Measurements from ENCODE around the gene TPPP2. TPM values are rescaled to one million over a fixed set of nuclear protein-coding genes. Genes with fewer than 3 reads are reported as not detected.

The TPPP2 gene
- total RNA-seq, 1 experiment from 2014 or later, result not detected

GRCh38 chr14:21016413-21017190 is 13.4 kb upstream of the TPPP2 start:
- no peak for DNase-seq (ENCODE audit: low spot score)

- DNase-seq (ENCODE audit: low spot score), result no peak
These were observed 12.3 kb upstream of the TPPP2 start for GRCh38 chr14:21017528-21018245.

DNA sequence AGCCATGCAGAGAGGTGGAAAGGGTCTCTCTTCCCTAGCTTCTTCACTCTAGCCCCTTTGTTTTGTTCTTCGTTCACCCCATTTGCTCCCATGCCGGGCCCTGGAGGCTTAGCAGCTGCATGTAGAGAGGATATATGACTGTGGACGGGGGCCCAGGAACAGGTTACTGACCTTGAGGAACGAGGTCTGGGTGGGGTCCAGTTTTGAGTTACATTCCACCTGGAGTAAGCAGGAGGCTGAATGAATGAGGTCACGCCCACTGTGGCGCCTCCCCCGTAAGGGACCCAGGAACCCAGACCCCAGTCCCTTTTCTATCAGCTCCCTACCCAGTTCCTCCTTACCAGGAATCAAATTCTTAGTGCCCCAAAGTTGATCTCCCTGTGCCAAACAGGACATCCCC is 11.7 kb upstream of the TPPP2 start:
- no peak for DNase-seq (ENCODE audit: low spot score)

GRCh38 chr14:21018781-21019180 is 11.2 kb upstream of the TPPP2 start:
- DNase-seq (ENCODE audit: low spot score), result no peak

- no peak for DNase-seq (ENCODE audit: low spot score)
These were observed 10.7 kb upstream of the TPPP2 start for GRCh38 chr14:21019366-21019765.

GRCh38 chr14:21020977-21021545 is 9.0 kb upstream of the TPPP2 start:
- DNase-seq (ENCODE audit: low spot score), result no peak

DNA sequence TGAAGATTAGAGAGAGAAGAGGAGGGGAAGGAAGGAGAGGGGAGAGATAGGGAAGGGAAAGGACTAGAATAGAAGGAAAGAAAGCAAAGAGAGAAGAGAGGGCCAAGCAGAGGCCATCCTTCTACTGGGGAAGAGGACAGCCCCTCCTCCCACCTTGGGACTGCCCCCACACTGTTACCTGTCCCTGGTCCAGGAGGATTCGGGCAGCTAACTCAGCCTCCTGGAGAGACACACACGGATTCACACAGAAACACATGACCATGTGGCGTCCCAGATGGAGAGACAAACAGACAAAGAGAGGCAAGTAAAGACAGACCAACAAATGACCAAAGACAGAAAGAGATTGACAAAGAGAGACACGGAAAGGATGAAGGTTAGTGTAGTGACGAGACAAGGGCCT is 7.3 kb upstream of the TPPP2 start:
- no peak for DNase-seq (ENCODE audit: low spot score)

DNA sequence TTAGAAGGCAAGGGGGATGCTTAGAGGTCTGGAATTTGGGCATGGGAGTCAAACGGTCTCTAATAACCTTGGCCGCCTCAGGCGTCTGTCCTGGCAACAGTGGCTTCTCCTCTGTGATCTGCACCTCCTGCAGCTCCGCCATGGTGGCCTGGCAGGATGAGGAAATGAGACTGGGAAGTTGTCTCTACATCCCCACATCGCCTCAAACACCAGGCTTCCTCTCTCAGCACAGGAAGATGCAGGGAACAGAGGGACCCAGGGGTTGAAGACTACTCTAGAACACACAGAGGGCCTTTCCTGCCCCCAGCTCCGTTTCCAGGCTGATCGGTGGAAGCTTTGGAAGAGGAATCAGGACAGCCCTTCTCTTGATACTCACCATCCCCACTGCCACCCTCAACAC is 6.8 kb upstream of the TPPP2 start:
- no peak for DNase-seq (ENCODE audit: low spot score)

DNA sequence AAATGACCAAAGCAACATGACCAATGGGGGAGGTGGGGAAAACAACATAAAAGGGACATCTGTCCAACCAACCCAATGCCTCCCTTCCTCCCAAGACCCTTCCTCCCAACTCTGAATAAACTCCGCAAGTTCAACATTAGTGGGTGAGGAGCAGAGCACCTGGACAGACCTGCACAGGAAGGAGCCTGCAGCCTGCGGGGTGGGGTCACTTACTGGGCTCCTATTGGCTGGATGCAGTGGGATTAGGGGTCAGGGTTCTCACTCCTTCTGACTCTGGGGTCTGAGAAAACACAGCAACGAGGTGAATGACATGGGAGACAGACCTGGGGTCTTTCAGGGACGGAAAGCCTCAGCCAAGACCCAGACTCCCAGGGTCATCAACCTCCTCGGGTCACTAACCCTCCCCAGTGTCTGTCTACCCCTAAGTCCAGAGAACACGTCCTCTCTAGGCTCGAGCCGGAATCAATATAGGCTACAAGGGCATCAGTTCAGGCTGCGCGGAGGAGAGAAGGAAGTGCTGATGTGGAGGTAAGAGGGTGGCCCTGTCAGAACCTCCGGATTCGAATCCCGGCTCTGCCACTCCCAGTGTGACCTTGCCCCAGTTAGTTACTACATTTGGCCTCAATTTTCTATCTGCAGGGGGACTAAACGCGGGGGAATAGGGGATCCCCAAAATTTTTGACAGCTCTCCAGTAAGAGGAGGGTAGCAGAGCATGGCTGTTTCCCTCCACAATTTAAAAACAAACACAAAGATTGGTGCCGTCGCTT is 6.0 kb upstream of the TPPP2 start:
- DNase-seq (ENCODE audit: low spot score), result no peak

- DNase-seq (ENCODE audit: low spot score), result no peak
These were observed 5.2 kb upstream of the TPPP2 start, which contains the start of gene NDRG2 for GRCh38 chr14:21024585-21025370. Gene NDRG2, minus strand, starts transcription at chr14:21025061. Its CDS starts 1,746 bp downstream, at chr14:21023315.

DNA sequence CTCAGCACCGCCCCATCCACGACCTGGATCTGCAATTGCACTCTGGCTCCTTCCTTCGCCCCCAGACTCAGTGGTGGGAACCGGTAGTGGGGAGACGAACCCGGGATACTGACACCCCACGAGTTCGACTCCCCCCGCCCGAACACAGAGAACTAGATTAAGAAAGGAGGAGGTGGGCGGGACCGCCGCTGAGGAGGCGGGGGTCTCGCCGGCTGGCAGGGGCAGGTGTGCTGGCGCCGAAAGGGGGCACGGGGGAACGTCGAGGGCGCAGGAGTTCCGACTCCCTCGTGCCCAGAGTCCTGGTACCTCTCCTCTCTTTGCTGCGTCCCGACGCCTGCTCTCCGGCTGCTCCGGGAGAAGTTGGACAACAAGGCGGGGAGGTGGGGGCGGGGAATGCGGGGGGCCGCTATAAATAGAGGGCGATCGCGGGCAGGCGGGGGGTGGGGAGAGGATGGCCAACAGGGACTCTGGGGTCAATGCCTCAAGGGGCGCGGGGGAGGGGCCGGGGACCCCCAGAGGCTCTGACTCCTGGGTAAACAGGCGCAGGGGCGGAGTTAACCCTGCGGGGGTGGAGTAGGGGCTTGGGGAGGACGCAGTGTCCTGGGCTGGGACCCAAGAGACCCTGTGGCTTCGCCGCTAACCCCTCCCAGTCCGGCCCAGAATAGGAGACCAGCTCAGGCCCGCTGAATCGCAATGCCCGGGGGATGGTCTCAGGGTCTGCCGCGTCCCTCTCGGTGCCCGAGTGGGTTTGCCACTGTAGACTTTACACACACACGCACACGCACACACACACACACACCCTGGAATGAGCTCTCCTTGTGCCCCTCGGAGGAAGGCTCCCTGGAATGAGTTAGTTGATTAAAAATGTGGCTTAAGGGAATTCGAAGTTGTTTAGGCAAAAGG is 4.4 kb upstream of the TPPP2 start:
- DNase-seq (ENCODE audit: low spot score), result no peak

GRCh38 chr14:21026274-21026987 is 3.6 kb upstream of the TPPP2 start:
- DNase-seq (ENCODE audit: low spot score), result no peak

DNA sequence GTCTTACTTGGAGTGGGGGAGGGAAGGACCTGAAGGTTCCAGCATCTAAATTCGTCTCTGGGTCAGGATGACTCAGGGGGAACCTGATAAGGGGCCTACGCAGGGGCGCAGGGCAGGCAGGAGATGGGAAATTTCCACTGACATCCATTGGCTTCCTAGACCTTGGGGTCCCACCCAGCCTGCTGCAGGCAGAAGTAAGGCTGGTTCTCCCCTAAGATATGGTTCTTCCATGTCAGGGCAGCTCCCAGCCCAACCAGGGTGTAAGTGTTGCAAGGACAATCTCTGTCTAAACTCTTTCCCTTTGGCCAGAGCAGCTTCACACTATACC is 3.1 kb upstream of the TPPP2 start:
- DNase-seq (ENCODE audit: low spot score), result no peak

GRCh38 chr14:21030531-21030930 is 514 bp downstream of the TPPP2 start:
- DNase-seq (ENCODE audit: low spot score), result no peak

DNA sequence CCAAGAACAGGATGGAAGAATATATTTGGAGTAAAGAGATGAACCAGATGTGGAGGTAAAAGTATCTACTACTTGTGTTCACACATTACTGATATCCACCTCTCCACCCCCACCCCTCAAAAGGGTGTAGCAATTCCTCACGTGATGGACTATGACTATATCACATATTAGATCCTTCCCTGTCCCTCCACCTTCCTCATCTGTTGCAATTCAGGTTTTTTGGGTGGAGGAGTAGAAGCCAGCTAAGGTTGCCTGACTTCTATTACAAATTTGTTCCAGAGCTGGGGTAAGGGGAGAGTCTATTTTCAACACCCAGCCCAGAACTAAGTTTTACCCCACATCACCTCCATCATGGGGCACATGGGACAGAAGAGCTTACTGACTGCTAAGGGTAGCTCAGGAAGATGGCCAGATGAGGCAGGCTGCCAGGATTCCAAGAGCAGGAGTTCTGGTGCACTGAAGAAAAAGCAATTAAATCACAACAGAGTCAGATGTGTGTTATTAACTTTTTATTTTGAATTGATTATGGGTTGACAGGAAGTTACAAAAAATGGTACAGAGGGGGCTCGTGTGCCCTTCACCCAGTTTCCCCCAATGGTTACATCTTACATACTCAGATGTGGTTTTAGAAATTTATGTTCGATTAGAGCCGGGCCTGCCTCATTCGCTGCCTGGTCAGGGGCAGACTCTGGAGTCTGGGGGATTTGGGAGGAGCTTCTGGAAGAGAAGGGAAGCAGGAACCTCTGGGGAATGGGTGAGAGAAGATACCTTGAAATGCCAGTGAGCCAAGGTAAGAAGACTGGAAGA is 2.5 kb downstream of the TPPP2 start:
- DNase-seq (ENCODE audit: low spot score), result no peak

- no peak for DNase-seq (ENCODE audit: low spot score)
These were observed 3.2 kb downstream of the TPPP2 start for GRCh38 chr14:21033133-21033698.

DNA sequence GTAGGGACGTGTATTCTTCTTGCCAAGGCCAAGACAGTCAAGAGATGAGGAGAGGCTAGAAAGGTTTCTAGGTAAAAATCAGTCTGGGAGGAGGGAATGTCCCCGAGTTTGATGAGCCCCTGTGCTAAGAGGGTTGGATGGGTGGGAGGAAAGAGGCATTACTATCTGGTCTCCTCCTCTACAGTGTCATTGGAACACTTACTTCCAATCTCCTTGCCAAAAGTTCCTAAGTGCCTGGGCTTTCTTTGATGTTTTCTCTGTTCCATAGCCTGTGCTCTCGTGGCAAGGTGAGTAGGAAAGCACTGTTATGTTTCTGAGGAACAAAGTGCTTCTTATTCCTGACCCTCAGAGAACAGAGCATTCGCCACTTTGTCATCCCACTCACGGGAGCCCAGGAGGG is 4.7 kb downstream of the TPPP2 start, which contains the start of gene RNASE13:
Gene RNASE13, minus strand, starts transcription at position 101 of the 400 bp plus-strand sequence. CDS start 519 bp downstream, outside the sequence.
- no peak for DNase-seq (ENCODE audit: low spot score)

DNA sequence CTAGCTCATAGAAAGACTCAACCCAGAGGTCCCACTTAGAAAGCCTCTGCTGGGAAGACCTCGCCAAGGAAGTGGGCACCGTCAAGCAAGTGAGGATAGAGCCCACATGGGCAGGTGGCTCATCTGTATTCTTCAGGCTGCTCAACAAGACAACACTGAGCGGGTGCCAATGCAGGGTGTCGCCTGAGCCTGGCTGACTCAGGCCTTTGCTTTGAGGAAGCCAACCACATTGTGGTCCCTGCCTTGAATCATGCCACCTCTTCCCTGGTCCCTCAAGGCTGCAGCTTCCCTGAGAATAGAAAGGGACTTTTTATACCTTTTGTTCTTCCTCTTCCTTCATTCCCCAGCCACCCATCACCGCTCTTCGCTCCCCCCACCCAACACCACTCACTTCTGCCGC is 6.7 kb downstream of the TPPP2 start:
- DNase-seq (ENCODE audit: low spot score), result no peak

Measured in H4 (cell line).